Epithelial cell of esophagus (primary cell): ENCODE data around the gene DHRSX.

Experiments used
- DNase-seq: peaks from one replicate; pipeline ENCODE4 v3.0.0; 2010; ENCODE audit warnings: low read depth
- H3K4me3 ChIP-seq: 2 replicates; pipeline ENCODE4 v1.5.1; 2011; ENCODE audit warnings: mild to moderate bottlenecking, low read length, control low read depth
- CTCF ChIP-seq: IDR thresholded peaks from 2 replicates; pipeline ENCODE4 v1.5.1; 2011; ENCODE audit warnings: low read depth, mild to moderate bottlenecking, low read length, control low read depth, inconsistent platforms; ENCODE audit not compliant: insufficient read depth; ENCODE audit errors: missing control alignments

The DHRSX gene

GRCh38 chrX:2449135-2449886, 51.5 kb downstream of the DHRSX start:
- no peak for TF ChIP-seq CTCF
- DNase-seq, result no peak

GRCh38 chrX:2447484-2447883, 53.3 kb downstream of the DHRSX start:
- no peak for DNase-seq
- TF ChIP-seq CTCF, result no peak
- no peak overlapping the region for H3K4me3 ChIP-seq

More at GRCh38 chrX:2449135-2449886, 51.5 kb downstream of the DHRSX start:
- no peak overlapping the region for H3K4me3 ChIP-seq

GRCh38 chrX:2446815-2447214, 54.0 kb downstream of the DHRSX start:
- no peak for DNase-seq
- H3K4me3 ChIP-seq, result no peak overlapping the region
- no peak for TF ChIP-seq CTCF

- H3K4me3 ChIP-seq, result no peak overlapping the region
- DNase-seq, result no peak
- TF ChIP-seq CTCF, result no peak
These were observed 54.8 kb downstream of the DHRSX start for GRCh38 chrX:2445662-2446623.

GRCh38 chrX:2442694-2443093, 58.1 kb downstream of the DHRSX start:
- TF ChIP-seq CTCF, result no peak
- no peak for DNase-seq
- no peak overlapping the region for H3K4me3 ChIP-seq

- no peak overlapping the region for H3K4me3 ChIP-seq
- no peak for TF ChIP-seq CTCF
- DNase-seq, result no peak
These were observed 59.3 kb downstream of the DHRSX start for GRCh38 chrX:2441466-2441865.

GRCh38 chrX:2439613-2440012, 61.2 kb downstream of the DHRSX start:
- no peak overlapping the region for H3K4me3 ChIP-seq
- no peak for DNase-seq
- no peak for TF ChIP-seq CTCF
